HepG2 (cell line): ENCODE data around the gene MEIOB. TPM values are rescaled to one million over a fixed set of nuclear protein-coding genes. Genes with fewer than 3 reads are reported as not detected.

Source experiments
- BRF2 ChIP-seq: sonication (generic); formaldehyde crosslinking; IDR thresholded peaks from 2 replicates; pipeline ENCODE4 v1.8.1; 2022; ENCODE audit warnings: mild to moderate bottlenecking, missing genetic modification reagents
- ETV5 ChIP-seq: IDR thresholded peaks from 2 replicates; pipeline ENCODE4 v1.6.1; 2018; ENCODE audit warnings: missing biosample characterization, missing genetic modification reagents, inconsistent platforms, borderline replicate concordance
- GLMP ChIP-seq: sonication (generic); formaldehyde crosslinking; IDR thresholded peaks from 2 replicates; pipeline ENCODE4 v1.9.0; 2021; ENCODE audit warnings: missing genetic modification reagents, mild to moderate bottlenecking, borderline replicate concordance
- ZNF207 ChIP-seq: fragments of 450-650 bp; IDR thresholded peaks from 2 replicates; pipeline ENCODE4 v1.6.1; 2016; ENCODE audit warnings: antibody characterized with exemption, borderline replicate concordance
- ZNF597 ChIP-seq: sonication (generic); formaldehyde crosslinking; IDR thresholded peaks from 2 replicates; pipeline ENCODE4 v1.5.0; 2020; ENCODE audit warnings: missing genetic modification reagents
- polyA plus RNA-seq, 8 experiments: library from polyadenylated mRNA; depleted of rRNA in 3 of 8; stranded (reverse) in 7 of 8; unstranded in 1 of 8; fragments of >200 nt; fragmentation: Illumina TruSeq in 4 of 8; extraction: Trizol in 4 of 8; gene quantifications; 2 replicates each; pipeline versions ENCODE4 v1.2.1 to v1.2.3, GENCODE V29; 2011 to 2016; ENCODE audit warnings: low read depth in 4 of 8, missing spikeins in 1 of 8, mixed read lengths in 1 of 8; ENCODE audit not compliant: insufficient read depth in 1 of 8
- total RNA-seq, 5 experiments: library from RNA; depleted of rRNA; stranded (reverse); fragments of >200 nt; fragmentation: Illumina TruSeq; extraction: Trizol; gene quantifications; 2 replicates each; pipeline ENCODE4 v1.2.3, GENCODE V29; 2016; ENCODE audit warnings: low read depth in 1 of 5
- TF ChIP-seq, protein P1 (sequence below): conservative IDR thresholded peaks from 2 replicates; pipeline ENCODE4 v1.6.1; 2018; ENCODE audit warnings: missing genetic modification reagents
- TF ChIP-seq, protein P2 (sequence below): sonication (generic); formaldehyde crosslinking; IDR thresholded peaks from 2 replicates; pipeline ENCODE4 v1.5.0; 2020; ENCODE audit warnings: mild to moderate bottlenecking, missing genetic modification reagents, borderline replicate concordance
- TF ChIP-seq, protein P3 (sequence below): sonication (generic); formaldehyde crosslinking; IDR thresholded peaks from 2 replicates; pipeline ENCODE4 v1.4.0; 2020; ENCODE audit warnings: missing genetic modification reagents

Gene MEIOB
- total and polyA plus RNA-seq, 2 of the 13 experiments (the other 11 are each of a cell fraction or from before 2014, with no cell fraction given), result 0.17 TPM; not detected in 1

DNA sequence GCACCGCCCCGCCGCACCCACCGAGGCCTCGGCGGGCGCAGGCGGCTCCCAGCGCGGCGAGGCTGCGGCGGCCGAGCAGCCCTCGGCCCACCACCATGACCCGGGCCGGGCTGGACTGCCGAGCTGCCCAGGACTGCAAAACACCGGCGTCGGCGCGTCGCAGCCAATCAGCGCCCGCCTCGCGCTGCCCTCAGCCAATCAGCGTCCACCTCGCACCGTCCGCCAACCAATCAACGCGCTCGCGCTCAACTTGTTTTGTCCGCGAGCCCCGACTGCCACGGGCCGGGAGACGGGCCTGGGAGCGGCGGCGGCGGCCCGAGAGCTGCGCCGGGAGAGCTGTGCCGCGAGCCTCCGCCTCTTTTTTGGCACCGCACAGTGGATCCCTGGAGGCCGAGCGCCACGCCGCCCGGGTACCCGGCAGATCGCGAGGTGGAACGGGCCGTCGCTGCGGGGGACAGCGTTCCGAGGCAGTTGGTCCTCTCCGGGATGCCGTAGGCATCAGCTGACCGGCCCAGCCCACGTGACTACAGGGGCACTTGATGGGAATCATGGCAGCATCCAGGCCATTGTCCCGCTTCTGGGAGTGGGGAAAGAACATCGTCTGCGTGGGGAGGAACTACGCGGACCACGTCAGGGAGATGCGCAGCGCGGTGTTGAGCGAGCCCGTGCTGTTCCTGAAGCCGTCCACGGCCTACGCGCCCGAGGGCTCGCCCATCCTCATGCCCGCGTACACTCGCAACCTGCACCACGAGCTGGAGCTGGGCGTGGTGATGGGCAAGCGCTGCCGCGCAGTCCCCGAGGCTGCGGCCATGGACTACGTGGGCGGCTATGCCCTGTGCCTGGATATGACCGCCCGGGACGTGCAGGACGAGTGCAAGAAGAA is 45.0 kb downstream of the MEIOB start, which contains the start of the genes FAHD1 and HAGH (continued):
- TF ChIP-seq, protein P1, sequence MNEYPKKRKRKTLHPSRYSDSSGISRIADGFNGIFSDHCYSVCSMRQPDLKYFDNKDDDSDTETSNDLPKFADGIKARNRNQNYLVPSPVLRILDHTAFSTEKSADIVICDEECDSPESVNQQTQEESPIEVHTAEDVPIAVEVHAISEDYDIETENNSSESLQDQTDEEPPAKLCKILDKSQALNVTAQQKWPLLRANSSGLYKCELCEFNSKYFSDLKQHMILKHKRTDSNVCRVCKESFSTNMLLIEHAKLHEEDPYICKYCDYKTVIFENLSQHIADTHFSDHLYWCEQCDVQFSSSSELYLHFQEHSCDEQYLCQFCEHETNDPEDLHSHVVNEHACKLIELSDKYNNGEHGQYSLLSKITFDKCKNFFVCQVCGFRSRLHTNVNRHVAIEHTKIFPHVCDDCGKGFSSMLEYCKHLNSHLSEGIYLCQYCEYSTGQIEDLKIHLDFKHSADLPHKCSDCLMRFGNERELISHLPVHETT (CRISPR knock-in tag), result peak; percentile 89
- TF ChIP-seq, protein P2, sequence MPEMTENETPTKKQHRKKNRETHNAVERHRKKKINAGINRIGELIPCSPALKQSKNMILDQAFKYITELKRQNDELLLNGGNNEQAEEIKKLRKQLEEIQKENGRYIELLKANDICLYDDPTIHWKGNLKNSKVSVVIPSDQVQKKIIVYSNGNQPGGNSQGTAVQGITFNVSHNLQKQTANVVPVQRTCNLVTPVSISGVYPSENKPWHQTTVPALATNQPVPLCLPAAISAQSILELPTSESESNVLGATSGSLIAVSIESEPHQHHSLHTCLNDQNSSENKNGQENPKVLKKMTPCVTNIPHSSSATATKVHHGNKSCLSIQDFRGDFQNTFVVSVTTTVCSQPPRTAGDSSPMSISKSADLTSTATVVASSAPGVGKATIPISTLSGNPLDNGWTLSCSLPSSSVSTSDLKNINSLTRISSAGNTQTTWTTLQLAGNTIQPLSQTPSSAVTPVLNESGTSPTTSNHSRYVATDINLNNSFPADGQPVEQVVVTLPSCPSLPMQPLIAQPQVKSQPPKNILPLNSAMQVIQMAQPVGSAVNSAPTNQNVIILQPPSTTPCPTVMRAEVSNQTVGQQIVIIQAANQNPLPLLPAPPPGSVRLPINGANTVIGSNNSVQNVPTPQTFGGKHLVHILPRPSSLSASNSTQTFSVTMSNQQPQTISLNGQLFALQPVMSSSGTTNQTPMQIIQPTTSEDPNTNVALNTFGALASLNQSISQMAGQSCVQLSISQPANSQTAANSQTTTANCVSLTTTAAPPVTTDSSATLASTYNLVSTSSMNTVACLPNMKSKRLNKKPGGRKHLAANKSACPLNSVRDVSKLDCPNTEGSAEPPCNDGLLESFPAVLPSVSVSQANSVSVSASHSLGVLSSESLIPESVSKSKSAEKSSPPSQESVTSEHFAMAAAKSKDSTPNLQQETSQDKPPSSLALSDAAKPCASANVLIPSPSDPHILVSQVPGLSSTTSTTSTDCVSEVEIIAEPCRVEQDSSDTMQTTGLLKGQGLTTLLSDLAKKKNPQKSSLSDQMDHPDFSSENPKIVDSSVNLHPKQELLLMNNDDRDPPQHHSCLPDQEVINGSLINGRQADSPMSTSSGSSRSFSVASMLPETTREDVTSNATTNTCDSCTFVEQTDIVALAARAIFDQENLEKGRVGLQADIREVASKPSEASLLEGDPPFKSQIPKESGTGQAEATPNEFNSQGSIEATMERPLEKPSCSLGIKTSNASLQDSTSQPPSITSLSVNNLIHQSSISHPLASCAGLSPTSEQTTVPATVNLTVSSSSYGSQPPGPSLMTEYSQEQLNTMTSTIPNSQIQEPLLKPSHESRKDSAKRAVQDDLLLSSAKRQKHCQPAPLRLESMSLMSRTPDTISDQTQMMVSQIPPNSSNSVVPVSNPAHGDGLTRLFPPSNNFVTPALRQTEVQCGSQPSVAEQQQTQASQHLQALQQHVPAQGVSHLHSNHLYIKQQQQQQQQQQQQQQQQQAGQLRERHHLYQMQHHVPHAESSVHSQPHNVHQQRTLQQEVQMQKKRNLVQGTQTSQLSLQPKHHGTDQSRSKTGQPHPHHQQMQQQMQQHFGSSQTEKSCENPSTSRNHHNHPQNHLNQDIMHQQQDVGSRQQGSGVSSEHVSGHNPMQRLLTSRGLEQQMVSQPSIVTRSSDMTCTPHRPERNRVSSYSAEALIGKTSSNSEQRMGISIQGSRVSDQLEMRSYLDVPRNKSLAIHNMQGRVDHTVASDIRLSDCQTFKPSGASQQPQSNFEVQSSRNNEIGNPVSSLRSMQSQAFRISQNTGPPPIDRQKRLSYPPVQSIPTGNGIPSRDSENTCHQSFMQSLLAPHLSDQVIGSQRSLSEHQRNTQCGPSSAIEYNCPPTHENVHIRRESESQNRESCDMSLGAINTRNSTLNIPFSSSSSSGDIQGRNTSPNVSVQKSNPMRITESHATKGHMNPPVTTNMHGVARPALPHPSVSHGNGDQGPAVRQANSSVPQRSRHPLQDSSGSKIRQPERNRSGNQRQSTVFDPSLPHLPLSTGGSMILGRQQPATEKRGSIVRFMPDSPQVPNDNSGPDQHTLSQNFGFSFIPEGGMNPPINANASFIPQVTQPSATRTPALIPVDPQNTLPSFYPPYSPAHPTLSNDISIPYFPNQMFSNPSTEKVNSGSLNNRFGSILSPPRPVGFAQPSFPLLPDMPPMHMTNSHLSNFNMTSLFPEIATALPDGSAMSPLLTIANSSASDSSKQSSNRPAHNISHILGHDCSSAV (CRISPR knock-in tag), result no peak
- TF ChIP-seq BRF2 (peak; percentile 67; the same call in 1 of the 2 replicates), ZNF207 (no peak), ETV5 (CRISPR knock-in tag) (peak; percentile 57; the same call in 1 of the 2 replicates), GLMP (CRISPR knock-in tag) (no peak), ZNF597 (CRISPR knock-in tag) (no peak)
- TF ChIP-seq, protein P3, sequence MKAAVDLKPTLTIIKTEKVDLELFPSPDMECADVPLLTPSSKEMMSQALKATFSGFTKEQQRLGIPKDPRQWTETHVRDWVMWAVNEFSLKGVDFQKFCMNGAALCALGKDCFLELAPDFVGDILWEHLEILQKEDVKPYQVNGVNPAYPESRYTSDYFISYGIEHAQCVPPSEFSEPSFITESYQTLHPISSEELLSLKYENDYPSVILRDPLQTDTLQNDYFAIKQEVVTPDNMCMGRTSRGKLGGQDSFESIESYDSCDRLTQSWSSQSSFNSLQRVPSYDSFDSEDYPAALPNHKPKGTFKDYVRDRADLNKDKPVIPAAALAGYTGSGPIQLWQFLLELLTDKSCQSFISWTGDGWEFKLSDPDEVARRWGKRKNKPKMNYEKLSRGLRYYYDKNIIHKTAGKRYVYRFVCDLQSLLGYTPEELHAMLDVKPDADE (CRISPR knock-in tag), result no peak; the same call in 1 of the 2 replicates
